Stimulated activated naive CD8-positive, alpha-beta T cell treated with anti-CD3 and anti-CD28 coated beads, Interleukin-15, Interleukin-2, amounts not matched to agents 100 U/mL and 50 U/mL, for 24 hours (primary cell): ENCODE data around the gene NXPH1.

Source experiments
- ATAC-seq: fragments of 150-1000 bp; cut with Tn5 transposase; one replicate; pipeline ENCODE4 v1.10.0; 2021
- DNase-seq: peaks from one replicate; pipeline ENCODE4 v3.0.0; 2021

The NXPH1 gene

GRCh38 chr7:8597565-8597964 is 164.2 kb downstream of the NXPH1 start:
- no peak for DNase-seq
- no peak for ATAC-seq

GRCh38 chr7:8601121-8601520 is 167.7 kb downstream of the NXPH1 start:
- DNase-seq (no peak), ATAC-seq (no peak)

GRCh38 chr7:8605221-8605620 is 171.8 kb downstream of the NXPH1 start:
- DNase-seq (no peak), ATAC-seq (no peak)

GRCh38 chr7:8612584-8612983 is 179.2 kb downstream of the NXPH1 start:
- DNase-seq = no peak
- no peak for ATAC-seq

- ATAC-seq = no peak
- no peak for DNase-seq
These were observed 179.8 kb downstream of the NXPH1 start for GRCh38 chr7:8613191-8613590.

GRCh38 chr7:8615019-8615418 is 181.6 kb downstream of the NXPH1 start:
- DNase-seq (no peak), ATAC-seq (no peak)

- ATAC-seq (no peak), DNase-seq (no peak)
These were observed 185.1 kb downstream of the NXPH1 start for GRCh38 chr7:8618441-8619070.

GRCh38 chr7:8620169-8620568 is 186.8 kb downstream of the NXPH1 start:
- no peak for ATAC-seq

GRCh38 chr7:8625612-8626011 is 192.2 kb downstream of the NXPH1 start:
- ATAC-seq (no peak), DNase-seq (no peak)

More at GRCh38 chr7:8620169-8620568, 186.8 kb downstream of the NXPH1 start:
- no peak for DNase-seq

GRCh38 chr7:8627325-8627724 is 193.9 kb downstream of the NXPH1 start:
- no peak for ATAC-seq
- DNase-seq = no peak

- DNase-seq = no peak
These were observed 195.2 kb downstream of the NXPH1 start for GRCh38 chr7:8628656-8629055.

GRCh38 chr7:8629504-8629903 is 196.1 kb downstream of the NXPH1 start:
- DNase-seq (no peak), ATAC-seq (no peak)

More at GRCh38 chr7:8628656-8629055, 195.2 kb downstream of the NXPH1 start:
- no peak for ATAC-seq

GRCh38 chr7:8637322-8637721 is 203.9 kb downstream of the NXPH1 start:
- ATAC-seq (no peak), DNase-seq (no peak)

- no peak for ATAC-seq
- DNase-seq = no peak
These were observed 204.7 kb downstream of the NXPH1 start for GRCh38 chr7:8638076-8638475.

- ATAC-seq (no peak), DNase-seq (no peak)
These were observed 206.3 kb downstream of the NXPH1 start for GRCh38 chr7:8639668-8640067.

GRCh38 chr7:8640671-8641070 is 207.3 kb downstream of the NXPH1 start:
- no peak for DNase-seq
- ATAC-seq = no peak

GRCh38 chr7:8668627-8669500 is 235.5 kb downstream of the NXPH1 start:
- ATAC-seq (no peak), DNase-seq (no peak)

GRCh38 chr7:8669501-8669851 is 236.1 kb downstream of the NXPH1 start:
- no peak for ATAC-seq
- no peak for DNase-seq

GRCh38 chr7:8684426-8684825 is 251.0 kb downstream of the NXPH1 start:
- DNase-seq (no peak), ATAC-seq (no peak)

GRCh38 chr7:8699875-8700624 is 266.6 kb downstream of the NXPH1 start:
- ATAC-seq = no peak
- DNase-seq = no peak

- DNase-seq = no peak
- ATAC-seq = no peak
These were observed 269.4 kb downstream of the NXPH1 start for GRCh38 chr7:8702807-8703206.

- ATAC-seq = no peak
These were observed 276.7 kb downstream of the NXPH1 start for GRCh38 chr7:8710124-8710523.

GRCh38 chr7:8714791-8715190 is 281.4 kb downstream of the NXPH1 start:
- no peak for DNase-seq
- no peak for ATAC-seq

More at GRCh38 chr7:8710124-8710523, 276.7 kb downstream of the NXPH1 start:
- DNase-seq = no peak
